Measurements from ENCODE around the gene DNAJC15.
"Not testable (repeated sequence)": the region's sequence is repeated elsewhere in the genome, so short reads cannot be mapped to it uniquely, and the experiment has no call there.

GRCh38 chr13:43060806-43061205 is 37.4 kb downstream of the DNAJC15 start:
- not testable (repeated sequence) for TF ChIP-seq CTCF, POLR2A (IDR thresholded peaks at IDR 0.05)
